Measurements from ENCODE around the gene PREX1.

- TF ChIP-seq TCF12 (IDR thresholded peaks at IDR 0.05) = no peak
- TF ChIP-seq CTCF (IDR thresholded peaks at IDR 0.05) = no peak
- no peak for TF ChIP-seq TAF1 (IDR thresholded peaks at IDR 0.05; ENCODE audit: borderline replicate concordance, low read depth, low read length)
- no peak for TF ChIP-seq IRF3 (IDR thresholded peaks at IDR 0.05; ENCODE audit: low read depth, low read length)
- TF ChIP-seq EP300 (IDR thresholded peaks at IDR 0.05; ENCODE audit: borderline replicate concordance in 1 of 2, low read depth in 1 of 2, low read length in 1 of 2) = no peak
- no peak for TF ChIP-seq ZBTB33 (IDR thresholded peaks at IDR 0.05; ENCODE audit: borderline replicate concordance, low read depth)
- TF ChIP-seq RCOR1 (IDR thresholded peaks at IDR 0.05; ENCODE audit: low read length) = no peak
- no peak for TF ChIP-seq JUND (IDR thresholded peaks at IDR 0.05)
- TF ChIP-seq USF2 (IDR thresholded peaks at IDR 0.05; ENCODE audit: borderline replicate concordance, low read depth, low read length) = no peak
- TF ChIP-seq POLR2AphosphoS5 (IDR thresholded peaks at IDR 0.05; ENCODE audit: low read depth, low read length) = no peak
- no peak for TF ChIP-seq RFX5 (IDR thresholded peaks at IDR 0.05; ENCODE audit: low read length)
- no peak for TF ChIP-seq MAX (IDR thresholded peaks at IDR 0.05; ENCODE audit: low read depth)
- no peak for TF ChIP-seq GATA2 (CRISPR knock-in tag; IDR thresholded peaks at IDR 0.05)
- no peak for TF ChIP-seq EZH2phosphoT487 (IDR thresholded peaks at IDR 0.05; ENCODE audit: borderline replicate concordance, low read depth)
Observed at GRCh38 chr20:48608756-48609155, 219.0 kb downstream of the PREX1 start.
